GM19025 (cell line): ENCODE measurements around the gene MLLT3.
A peak's percentile ranks its signal among the peaks of the same experiment; 100 is the strongest.

ENCODE experiments used
- ATAC-seq: cut with Tn5 transposase; IDR thresholded peaks from one replicate; pipeline ENCODE4 v1.9.1; 2021; ENCODE audit warnings: mild to moderate bottlenecking, low read depth, moderate library complexity; ENCODE audit not compliant: unreplicated experiment

MLLT3 gene

DNA sequence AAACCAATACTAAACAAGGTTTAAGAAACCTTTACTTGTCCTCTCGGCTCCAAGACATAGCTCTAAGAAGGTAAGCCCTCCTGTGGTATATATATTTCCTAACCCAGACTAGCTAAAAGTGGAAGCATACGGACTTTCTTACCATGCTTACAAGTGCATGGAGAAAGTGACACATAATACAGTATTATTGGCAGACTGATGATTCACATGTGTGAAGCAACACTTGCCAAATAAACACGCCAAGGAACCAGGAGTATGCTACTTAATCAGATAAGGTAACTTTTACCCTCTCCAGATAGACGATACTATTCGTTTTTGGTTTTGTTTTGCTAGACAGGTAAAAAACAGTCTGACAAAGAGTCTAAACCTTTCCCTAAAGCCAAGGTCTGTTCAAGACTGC, 264.1 kb downstream of the MLLT3 start:
- ATAC-seq, result no peak

DNA sequence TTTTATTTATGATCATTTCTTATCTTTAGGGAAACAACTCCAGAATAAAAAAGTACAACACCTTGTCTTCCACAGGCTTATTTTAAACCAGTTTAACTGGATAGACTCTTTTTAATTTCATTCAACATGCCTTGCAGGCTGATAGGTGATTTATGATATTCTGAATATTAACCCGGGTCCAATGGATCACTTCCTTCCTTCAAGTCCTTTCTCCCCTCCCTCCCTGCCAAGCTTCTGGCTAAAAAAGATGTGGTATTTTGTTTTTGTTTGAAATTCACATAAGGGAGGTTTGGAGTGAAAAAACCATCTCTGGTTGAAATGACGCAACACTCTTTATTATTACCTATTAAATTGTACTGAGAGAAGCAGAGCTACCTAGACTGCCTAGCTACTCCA, 265.3 kb downstream of the MLLT3 start:
- no peak for ATAC-seq

DNA sequence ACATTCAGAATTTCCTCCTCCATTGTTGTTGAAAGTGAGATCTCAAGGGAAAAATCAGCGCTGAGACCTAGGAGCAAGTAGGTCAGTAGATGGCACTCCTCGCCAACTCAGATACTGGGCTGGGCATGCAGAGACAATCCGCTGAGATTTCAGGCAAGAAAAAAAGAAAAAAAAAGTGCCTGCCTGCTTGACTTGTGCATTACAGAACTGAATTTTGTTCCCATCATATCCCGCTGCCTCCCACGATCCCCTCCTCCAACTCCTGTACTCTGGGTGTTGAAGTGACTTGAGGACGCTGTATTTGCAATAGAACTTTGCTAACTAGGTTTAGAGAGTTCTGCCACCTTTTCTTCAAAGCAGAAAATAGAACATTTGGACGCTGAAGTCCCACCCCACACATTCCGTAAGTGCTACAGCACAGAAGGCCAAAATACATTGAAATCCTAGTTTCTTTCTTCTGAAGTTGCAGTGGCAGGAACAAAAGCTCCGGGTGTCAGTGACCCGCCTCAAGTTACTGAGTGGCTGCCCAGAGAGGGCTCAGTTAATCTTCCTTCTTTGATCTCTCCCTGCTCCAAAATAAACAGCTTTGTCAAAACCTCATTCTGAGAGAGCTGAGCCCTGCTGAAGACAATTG, 265.8 kb downstream of the MLLT3 start:
- ATAC-seq, result no peak

DNA sequence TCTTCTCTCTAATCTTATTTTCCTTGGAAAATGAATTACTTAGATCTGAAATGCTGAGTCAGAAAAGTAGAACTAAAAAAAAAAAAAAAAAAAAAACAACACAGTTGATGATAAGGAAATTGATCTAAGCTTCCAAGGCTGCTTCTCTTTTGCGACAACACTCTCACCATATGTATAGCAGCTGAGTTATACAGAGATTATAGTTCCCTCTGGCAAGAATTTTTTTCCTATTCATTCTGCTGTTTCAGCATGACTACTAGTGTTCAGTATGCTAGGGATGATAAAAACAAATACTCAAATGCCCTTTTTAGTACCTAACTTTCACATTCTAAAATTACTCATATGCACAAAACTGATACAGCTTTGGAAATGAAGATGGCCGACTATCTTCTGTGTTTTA, 267.3 kb downstream of the MLLT3 start:
- no peak for ATAC-seq

DNA sequence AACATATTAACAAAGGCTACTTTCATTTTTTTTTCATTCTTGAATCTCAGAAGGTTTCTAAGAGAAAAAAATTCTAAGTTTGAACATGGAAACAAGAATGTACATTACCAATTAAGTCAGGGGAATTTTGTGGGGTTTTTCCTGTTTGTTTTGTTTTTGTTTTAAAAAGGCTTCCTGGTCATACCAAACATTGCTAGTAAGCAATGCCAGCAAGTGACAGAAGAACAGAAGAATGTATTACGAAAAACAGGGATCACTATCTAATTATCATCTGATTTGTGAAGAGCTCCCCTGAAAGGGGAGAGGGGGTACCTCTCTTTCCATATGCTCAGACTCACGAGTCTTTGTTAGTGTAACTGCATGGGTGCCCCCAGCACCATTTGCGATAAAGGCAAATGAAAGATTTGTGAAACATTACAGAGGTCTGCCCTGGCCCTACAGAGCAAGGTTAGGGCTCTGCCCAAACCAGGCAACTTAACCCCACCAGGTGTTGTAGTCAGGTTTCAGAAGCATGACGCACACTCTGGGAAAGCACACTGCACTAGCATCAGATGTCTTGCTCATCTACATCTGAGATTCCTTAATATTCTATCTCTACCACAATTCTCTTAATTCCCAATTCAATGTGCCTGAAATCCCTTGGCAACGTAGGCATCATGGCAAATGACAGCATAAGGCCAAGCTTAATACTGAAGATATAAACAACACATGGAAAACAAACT, 268.2 kb downstream of the MLLT3 start:
- peak; percentile 50 for ATAC-seq

DNA sequence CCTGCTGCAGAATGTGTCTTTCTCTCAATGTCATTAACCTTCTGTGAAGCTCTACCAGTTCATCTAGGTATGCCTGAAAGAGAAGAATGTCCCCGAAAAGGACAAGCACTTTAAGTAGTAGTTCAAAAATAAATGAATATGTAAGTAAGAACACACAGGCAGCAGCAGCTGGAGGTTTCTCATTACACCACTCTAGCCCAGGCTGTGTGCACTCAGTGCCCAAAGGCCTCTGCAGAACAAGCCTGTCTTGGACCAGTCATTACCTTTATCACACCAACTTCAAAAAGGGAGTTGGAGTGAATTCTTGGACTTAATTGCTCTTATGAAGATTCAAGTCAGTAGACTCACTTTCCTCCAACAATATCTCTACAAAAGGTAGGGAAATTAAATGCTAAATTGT, 268.8 kb downstream of the MLLT3 start:
- peak; percentile 49 for ATAC-seq

DNA sequence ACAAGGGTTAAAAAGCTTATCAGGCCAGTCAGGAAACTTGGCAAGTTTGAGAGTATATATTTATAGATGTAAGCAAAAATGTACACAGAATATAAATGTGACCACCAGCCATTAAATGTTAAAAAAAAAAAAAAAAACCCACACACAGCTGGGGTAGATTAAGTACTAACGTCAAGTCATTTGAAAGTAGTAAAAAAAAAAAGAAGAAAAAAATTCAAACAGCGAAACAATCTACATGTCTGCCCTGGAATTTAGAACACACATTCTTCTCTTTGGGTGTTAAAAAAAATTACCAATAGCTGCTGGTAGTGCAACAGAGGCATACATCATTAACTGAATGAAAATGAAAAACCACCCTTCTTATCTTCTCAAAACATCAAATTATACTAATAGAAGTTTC, 269.7 kb downstream of the MLLT3 start:
- no peak for ATAC-seq

DNA sequence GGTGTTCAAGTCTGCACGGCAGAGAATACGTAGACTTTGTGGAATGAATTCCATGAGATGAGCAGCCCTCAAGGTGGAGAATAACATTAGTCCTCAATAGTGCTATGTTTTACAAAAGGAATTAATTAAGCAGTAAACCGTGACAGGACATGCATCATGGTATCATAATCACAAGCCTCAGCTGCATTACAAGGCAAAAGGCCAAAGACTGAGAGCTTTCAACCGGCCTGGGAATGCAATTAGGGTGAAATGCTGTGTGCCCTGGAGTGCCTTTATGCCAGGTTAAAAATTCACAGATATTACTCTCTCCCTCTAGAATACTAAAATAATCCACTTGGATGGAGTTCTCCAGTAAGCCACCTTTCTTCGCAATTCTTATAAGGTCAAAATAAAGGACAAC, 270.6 kb downstream of the MLLT3 start:
- no peak for ATAC-seq

DNA sequence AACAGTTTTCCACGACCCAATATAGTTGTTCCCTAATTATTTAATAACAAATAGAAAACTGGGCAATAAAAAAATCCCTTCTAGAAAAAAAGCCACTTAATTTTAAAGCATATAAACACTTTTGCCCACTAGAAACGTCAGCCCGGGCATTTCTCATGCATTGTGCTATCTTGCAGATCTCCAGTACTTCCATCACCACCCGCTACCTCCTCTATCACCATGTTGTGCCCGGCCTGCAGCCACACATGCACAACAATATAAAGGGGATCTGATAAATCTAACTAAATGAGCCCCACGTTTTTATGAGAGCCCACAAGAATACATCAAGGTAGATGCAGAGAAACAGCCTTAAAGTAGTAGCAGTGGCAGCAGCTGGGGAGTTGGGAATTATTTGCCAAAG, 272.7 kb downstream of the MLLT3 start:
- no peak for ATAC-seq

DNA sequence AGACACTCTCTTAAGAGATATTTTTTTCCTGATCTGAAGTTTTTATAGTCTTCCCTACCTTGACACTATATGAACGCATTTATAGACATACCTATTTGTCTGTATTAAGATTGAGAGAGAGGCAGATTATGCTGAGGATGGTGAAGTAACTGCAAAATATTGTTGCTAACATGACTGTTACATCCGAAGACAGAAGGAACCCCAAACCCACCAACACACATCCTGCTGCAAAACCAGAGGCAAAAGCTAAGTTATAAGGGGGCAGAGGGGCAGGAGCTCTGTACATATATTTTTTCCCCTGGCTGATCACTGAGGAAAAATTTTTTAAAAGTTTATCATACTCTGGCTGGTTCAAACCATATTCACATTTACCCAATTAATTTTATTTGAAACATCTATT, 279.0 kb downstream of the MLLT3 start:
- ATAC-seq, result no peak

DNA sequence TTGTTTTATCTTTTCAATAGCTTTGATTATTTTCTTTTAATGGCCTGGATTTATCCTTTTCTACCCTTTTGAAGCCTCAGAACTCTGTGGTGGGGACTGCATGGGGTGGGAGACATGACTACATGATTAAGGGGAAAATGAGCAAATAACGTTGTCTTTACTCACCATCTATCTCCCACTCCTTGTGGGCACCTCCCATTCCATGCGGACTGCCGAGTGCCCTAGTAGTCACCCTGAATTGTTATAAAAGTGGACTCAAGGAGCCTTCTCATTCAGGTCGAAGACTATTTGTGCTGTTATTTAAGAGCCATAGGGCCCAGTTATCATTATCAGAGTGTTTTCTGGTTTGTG, 281.8 kb downstream of the MLLT3 start:
- ATAC-seq, result no peak

DNA sequence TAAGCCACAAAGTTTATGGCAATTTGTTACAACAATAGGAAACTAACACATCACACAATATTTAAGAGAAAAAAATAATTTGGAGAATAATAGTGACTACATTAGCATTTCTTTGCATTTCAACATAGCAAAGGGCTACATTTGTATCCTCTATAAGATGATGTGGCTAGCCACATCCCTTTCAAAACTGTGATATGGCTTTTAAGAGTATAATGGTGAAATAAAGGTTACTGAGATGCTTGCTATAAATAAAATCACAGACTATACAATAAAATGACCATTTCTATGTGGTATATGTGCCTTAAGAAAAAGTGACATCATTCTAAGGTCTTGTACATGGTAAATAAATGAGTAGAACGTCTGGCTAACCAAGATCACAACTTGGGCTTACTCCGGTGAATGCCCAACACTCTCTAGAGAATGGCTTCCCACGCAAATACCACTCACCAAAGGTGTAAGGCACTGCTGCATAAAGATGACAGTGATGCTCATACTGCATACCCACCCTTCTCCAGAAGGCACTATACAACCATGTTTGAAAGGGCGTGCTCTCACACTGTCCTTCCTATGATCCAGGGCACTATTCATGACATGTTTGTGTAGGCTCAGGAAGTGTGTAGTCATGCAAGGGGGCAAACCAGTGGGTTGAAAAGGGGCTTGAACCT, 286.5 kb downstream of the MLLT3 start:
- ATAC-seq, result no peak

DNA sequence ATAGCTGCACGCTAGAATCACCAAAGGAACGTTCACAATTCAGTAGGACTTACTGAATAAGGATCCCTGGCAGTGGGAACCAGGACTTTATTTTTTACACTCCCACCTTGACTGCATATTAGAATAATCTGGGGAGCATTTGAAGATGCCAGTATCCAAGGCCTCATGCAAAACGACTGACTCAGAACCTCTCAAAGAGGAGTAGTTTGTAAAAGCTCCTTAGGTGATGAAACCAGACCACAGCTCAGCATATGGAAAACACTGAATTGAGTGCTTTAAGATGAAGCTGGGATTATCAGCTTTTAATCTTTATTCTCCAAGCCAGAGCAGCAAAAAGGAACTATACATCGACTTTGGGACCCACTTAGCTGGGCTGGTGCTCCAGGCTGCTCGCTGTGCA, 288.3 kb downstream of the MLLT3 start:
- no peak for ATAC-seq

DNA sequence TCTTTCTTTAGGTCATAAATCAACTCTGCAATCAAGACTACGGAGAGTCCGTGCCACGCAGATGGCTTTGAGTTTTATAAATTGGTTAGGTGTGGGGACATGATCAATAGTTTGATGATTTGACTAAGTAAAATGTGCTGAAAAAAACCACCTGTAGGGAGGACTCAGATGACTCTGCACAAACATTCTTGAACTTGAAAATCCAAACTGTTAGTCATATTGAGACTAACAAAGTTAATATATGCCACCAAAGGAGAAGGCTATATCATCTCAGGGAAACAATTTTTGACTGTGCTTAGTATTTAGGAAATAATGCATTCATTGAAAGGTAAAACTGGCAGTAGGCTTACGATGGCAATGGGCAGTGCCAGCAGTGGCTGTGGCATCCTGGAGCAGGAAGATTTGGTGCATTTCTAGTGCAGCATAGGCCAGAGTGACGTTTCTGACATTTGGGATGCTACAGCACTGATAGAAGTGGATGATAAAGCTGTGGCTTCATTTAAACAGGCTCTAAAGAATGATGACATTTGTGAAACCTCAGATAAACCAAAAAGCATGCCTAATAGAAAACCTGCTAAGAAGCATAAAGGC, 291.1 kb downstream of the MLLT3 start:
- ATAC-seq, result peak; percentile 77

DNA sequence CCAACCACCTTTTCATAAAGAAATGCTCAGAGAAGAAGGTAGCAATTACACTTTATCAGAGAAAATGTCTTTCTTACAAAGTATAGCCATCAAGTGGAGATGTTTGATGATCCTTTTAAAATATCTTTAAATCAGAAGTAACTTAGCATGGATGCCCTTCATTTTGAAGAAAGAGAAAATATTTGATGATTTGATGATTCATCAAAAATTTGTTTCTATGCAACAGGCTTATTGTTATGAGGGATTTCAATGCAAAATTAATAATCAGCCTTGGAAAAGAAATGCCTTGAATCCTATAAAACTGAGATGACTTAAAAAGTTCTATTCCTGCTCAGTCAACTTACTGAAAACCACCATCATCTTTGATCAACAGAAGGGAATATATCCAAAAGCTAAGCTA, 291.6 kb downstream of the MLLT3 start:
- ATAC-seq, result no peak

DNA sequence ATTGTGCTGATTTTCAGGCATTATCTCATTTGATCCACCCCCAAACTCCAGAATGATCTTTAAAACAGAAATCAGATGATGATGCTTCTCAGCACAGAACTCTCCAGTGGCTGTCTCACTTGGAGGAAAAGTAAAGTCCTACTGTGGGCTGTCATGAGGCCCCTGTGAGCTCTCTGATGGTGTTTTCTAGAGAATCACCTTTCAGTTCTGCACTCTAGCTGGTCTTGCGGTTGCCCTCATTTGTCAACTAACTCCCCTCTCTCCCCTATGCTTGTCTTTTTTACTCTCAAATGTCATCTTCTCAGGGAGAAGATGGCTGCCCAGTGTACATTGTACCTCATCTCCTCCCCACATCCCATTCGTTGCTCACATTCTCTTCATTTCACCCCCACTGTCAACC, 295.8 kb downstream of the MLLT3 start:
- ATAC-seq, result no peak

DNA sequence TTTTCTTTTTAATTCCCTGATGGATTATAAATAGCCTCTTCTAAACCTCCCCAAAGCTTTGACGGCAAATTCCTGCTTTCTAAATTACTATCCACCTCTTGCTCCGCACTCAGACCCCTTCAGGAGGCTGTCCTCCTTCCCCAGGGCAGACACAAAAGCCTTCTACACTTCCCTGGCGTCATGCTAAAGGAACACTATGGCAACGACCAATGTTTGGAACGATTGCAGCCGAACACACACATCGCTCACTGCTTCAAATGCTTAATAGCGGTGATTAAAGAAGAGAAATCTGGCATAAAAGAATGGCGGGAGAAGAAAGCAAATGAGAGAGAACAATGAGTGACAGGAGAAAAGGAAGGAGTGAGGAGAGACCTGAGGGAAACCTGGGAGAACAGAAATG, 297.3 kb downstream of the MLLT3 start:
- ATAC-seq, result no peak

DNA sequence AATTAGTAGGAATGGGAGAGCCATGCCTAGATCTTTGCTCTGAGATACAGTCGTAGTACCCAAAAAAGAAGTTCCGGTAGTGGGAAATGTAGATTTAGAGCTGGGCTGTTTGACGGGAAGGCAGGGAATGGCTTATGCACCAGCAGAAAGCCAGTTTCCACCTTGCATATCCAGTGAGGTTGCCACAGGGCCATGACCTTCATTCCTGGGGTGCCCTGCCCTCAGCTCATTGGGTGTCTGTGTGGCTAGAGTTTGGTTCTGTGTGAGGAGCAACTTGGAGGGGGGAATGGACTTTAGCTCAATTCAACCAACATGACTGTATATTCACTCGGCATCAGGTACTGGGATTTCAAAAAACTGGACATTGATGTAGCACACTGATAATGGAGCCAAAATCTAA, 300.1 kb downstream of the MLLT3 start:
- ATAC-seq, result no peak

DNA sequence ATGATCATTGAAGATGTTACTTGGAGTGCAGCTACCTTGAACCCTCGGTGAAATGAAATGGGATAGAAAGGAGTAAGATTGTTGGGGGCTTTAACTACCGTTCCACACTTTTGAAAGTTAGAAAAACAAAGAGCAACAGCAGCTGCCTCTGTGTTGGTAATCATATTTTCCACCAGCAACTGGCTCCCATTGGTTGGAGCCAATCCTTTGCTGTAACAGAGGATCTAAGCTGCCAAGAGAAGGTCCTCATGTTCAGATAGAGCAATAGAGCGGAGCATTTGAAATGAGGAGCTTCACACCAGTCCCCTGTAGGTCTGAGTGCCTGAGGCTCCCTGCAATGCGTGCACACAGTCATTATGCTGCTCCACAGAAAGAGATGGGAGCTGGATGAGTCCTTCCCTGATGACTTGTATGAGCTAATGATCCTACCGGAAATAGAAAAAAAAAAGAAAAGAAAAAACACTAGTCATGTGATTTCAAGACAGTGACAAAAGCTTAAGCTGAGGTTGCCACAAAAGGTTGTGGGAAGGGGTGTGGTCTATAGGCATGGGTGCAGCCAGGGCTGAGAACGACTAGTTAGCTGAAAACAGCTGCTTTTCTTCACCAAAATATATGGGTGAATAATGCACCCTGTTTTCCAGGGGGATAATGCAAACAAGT, 300.7 kb downstream of the MLLT3 start:
- ATAC-seq, result no peak

DNA sequence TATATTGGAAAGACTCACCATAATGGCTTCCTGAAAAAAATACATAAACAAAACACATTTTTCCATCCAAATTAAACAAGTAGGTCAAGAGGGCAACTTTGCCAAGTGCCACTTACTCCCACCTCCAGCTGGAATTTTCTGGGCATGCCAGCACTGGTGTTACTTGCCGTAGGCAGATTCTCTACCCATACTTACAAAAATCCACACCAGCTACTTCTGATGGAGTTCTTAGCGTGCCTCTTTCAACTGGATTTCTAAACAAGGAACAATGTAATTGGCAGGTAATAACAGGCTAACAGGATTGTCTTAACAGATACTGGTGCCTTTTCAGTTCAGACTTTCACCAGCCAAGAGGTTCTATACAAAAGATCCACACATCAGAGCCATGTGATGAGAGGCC, 301.4 kb downstream of the MLLT3 start:
- ATAC-seq, result no peak

DNA sequence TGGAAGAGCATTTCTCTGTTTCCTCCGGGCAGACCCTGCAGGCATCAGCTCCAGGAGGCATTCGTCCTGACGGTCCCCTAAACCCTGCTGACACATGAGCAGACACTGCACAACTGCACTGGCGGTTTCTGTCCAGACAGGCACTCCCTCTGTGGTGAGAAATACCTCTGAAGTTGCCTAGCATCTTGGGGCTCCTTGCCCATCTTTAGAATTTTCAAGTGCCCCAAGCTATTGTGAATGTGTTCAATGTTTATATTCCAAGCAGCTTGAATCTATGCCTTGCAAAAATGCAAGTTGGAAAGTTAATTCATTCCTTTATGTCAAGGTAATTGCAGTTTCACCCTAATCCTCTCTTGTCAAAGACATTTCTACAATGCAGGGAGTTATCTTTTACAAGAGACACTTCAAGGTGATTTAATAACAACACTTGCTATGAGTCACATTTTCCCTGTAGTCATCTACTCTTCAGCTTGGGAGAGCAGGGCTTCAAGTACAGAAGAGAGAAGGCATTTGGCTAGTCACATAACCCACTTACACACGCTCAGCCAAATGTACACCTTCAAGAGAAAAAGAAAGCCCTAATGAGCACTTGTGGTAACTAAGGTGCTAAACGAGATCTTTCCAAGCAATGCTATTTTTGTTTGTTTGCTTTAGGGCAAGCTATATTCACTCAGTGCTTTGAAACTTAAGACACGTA, 302.5 kb downstream of the MLLT3 start:
- ATAC-seq, result no peak
